Liver (tissue), 9 donors: Measurements from ENCODE around the gene C19orf12. TPM values are rescaled to one million over a fixed set of nuclear protein-coding genes. Genes with fewer than 3 reads are reported as not detected.

Experiments used
- DNase-seq: peaks from one replicate; pipeline ENCODE4 v3.0.0-alpha.2; 2017; ENCODE audit warnings: low spot score
- H3K27ac ChIP-seq, 2 donors: one replicate each; pipeline ENCODE4 v1.7.0; 2013; ENCODE audit warnings: inconsistent platforms in 2 of 2, low read length in 2 of 2, control low read depth in 1 of 2, low read depth in 1 of 2, mild to moderate bottlenecking in 1 of 2
- H3K27me3 ChIP-seq, 4 donors: one replicate each; pipeline versions ENCODE4 v1.6.1 to v1.7.0; 2013; ENCODE audit warnings: low read length in 3 of 4, inconsistent platforms in 1 of 4, mild to moderate bottlenecking in 1 of 4, moderate library complexity in 1 of 4; ENCODE audit not compliant: control insufficient read depth in 4 of 4, insufficient read depth in 4 of 4
- H3K36me3 ChIP-seq, 4 donors: one replicate each; pipeline versions ENCODE4 v1.6.1 to v1.7.0; 2013; ENCODE audit warnings: low read length in 3 of 4, mild to moderate bottlenecking in 3 of 4, low read depth in 1 of 4, moderate library complexity in 1 of 4; ENCODE audit not compliant: control insufficient read depth in 4 of 4, insufficient read depth in 3 of 4
- H3K4me1 ChIP-seq, 4 donors: one replicate each; pipeline versions ENCODE4 v1.6.1 to v1.7.0; 2013; ENCODE audit warnings: low read length in 3 of 4, mild to moderate bottlenecking in 3 of 4, moderate library complexity in 1 of 4; ENCODE audit not compliant: control insufficient read depth in 4 of 4, insufficient read depth in 4 of 4
- H3K4me3 ChIP-seq, 3 donors: one replicate each; pipeline versions ENCODE4 v1.6.1 to v1.7.0; 2013; ENCODE audit warnings: low read length in 3 of 3, control low read depth in 1 of 3, low read depth in 1 of 3, mild to moderate bottlenecking in 1 of 3
- H3K9ac ChIP-seq, 2 donors: one replicate each; pipeline ENCODE4 v1.7.0; 2013; ENCODE audit warnings: low read length in 2 of 2, mild to moderate bottlenecking in 2 of 2, moderate library complexity in 2 of 2, control low read depth in 1 of 2, low read depth in 1 of 2
- H3K9me3 ChIP-seq, 4 donors: one replicate each; pipeline versions ENCODE4 v1.6.1 to v1.7.0; 2013; ENCODE audit warnings: low read length in 3 of 4; ENCODE audit not compliant: control insufficient read depth in 4 of 4
- HNF4A ChIP-seq, 2 donors: conservative IDR thresholded peaks; 2 replicates each; pipeline ENCODE4 v1.6.1; 2016; ENCODE audit warnings: antibody characterized with exemption in 2 of 2, mild to moderate bottlenecking in 2 of 2
- HNF4G ChIP-seq: IDR thresholded peaks from 2 replicates; pipeline ENCODE4 v1.6.1; 2016; ENCODE audit warnings: antibody characterized with exemption
- JUND ChIP-seq, 2 donors: IDR thresholded peaks; 2 replicates each; pipeline ENCODE4 v1.6.1; 2016; ENCODE audit warnings: antibody characterized with exemption in 2 of 2
- RAD21 ChIP-seq, 2 donors: IDR thresholded peaks; 2 replicates each; pipeline ENCODE4 v1.6.1; 2016; ENCODE audit warnings: antibody characterized with exemption in 2 of 2, mild to moderate bottlenecking in 2 of 2
- WGBS: extraction: QIAGEN DNeasy Blood & Tissue Kit; methylation state at CpG from one replicate; pipeline ENCODE4 v1.1.7; 2013; 5-methylcytosine and 5-hydroxymethylcytosine counted together
- polyA plus RNA-seq, 2 donors: library from polyadenylated mRNA; stranded (reverse) in 1 of 2; unstranded in 1 of 2; fragments of 200-250 nt in 1 of 2; fragments of >200 nt in 1 of 2; fragmentation: Nextera tagmentation in 1 of 2; extraction: Ambion mirVana in 1 of 2; gene quantifications; one replicate each; pipeline versions ENCODE4 v1.2.1 to v1.2.3, GENCODE V29; 2013 to 2015
- total RNA-seq, 2 donors: library from RNA; depleted of rRNA; stranded (reverse); fragments of >200 nt; gene quantifications; one replicate each; pipeline ENCODE4 v1.2.3, GENCODE V29; 2014
- TF ChIP-seq, protein P1 (sequence below): IDR thresholded peaks from 2 replicates; pipeline ENCODE4 v1.6.1; 2016; ENCODE audit warnings: antibody characterized with exemption
- TF ChIP-seq, protein P2 (sequence below): fragments of 150-350 bp; IDR thresholded peaks from 2 replicates; pipeline ENCODE4 v1.5.1; 2017; ENCODE audit warnings: improper control_type of control experiment, low read depth, low read length; ENCODE audit not compliant: missing input control
- donor health status: healthy.
- donor health status: healthy.
- donor health status: healthy.
- donor health status: healthy.
- donor health status: healthy.

Gene C19orf12
- total and polyA plus RNA-seq, 4 donors: 21.2 to 82.8 (median 40.1) TPM

DNA sequence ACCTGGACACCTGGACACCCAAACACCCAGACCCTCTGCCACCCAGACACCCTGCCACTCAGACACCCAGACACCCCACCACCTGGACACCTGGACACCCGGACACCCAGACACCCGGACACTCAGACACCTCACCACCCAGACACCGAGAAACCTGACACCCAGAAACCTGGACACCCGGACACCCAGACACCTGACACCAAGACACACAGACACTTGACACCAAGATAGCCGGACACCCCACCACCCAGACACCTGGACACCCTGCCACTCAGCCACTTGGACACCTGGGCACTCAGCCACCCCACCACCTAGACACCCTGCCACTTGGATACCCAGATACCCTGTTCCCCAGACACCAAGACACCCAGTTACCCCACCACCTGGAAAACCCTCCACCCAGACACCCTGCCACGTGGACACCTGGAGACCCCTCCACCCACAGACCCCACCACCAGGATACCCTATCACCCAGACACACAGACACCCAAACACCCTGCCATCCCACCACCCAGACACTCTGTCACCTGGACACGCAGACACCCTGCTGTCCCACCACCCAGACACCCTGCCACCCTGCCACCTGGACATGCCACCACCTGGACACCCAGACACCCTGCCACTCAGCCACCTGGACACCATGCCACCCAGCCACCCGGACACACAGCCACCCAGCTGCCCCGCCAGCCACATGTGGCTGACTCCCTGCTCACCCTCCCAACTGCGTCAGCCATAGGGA, 17.4 kb downstream of the C19orf12 start:
- 93% methylated on average over 8 of the region's 10 CpGs for WGBS
- H3K4me3 ChIP-seq: no peak overlapping the region
- TF ChIP-seq, protein P1, sequence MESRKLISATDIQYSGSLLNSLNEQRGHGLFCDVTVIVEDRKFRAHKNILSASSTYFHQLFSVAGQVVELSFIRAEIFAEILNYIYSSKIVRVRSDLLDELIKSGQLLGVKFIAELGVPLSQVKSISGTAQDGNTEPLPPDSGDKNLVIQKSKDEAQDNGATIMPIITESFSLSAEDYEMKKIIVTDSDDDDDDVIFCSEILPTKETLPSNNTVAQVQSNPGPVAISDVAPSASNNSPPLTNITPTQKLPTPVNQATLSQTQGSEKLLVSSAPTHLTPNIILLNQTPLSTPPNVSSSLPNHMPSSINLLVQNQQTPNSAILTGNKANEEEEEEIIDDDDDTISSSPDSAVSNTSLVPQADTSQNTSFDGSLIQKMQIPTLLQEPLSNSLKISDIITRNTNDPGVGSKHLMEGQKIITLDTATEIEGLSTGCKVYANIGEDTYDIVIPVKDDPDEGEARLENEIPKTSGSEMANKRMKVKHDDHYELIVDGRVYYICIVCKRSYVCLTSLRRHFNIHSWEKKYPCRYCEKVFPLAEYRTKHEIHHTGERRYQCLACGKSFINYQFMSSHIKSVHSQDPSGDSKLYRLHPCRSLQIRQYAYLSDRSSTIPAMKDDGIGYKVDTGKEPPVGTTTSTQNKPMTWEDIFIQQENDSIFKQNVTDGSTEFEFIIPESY: no peak
- DNase-seq: no peak
- H3K27me3 ChIP-seq: no peaks in the 10 kb centered on the region
- no peaks in the 10 kb centered on the region for H3K9me3 ChIP-seq
- peaks cover 0 to 4% (median 2%) of the 10 kb centered on the region in 4 donors for H3K4me1 ChIP-seq
- H3K9ac ChIP-seq: no peak overlapping the region
- peaks cover 3 to 19% (median 7%) of the 10 kb centered on the region in 4 donors for H3K36me3 ChIP-seq
- H3K27ac ChIP-seq: no peak overlapping the region

DNA sequence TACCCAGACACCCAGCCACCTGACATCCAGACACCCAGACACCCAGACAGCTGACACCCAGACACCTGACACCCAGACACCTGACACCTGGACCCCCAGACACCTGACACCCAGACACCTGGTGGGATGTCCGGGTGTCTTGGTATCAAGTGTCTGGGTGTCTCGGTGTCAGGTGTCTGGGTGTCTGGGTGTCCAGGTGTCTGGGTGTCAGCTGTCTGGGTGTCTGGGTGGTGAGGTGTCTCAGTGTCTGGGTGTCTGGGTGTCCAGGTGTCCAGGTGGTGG, 18.6 kb downstream of the C19orf12 start:
- no peak overlapping the region for H3K4me3 ChIP-seq
- H3K9me3 ChIP-seq: no peaks in the 10 kb centered on the region
- H3K27me3 ChIP-seq: no peaks in the 10 kb centered on the region
- peaks cover 0 to 4% (median 2%) of the 10 kb centered on the region in 4 donors for H3K4me1 ChIP-seq
- no peak overlapping the region for H3K9ac ChIP-seq
- H3K27ac ChIP-seq: no peak overlapping the region
- peaks cover 0 to 8% (median 2%) of the 10 kb centered on the region in 4 donors for H3K36me3 ChIP-seq
- WGBS: 50% methylated on average over 2 of the region's 2 CpGs
- no peak for TF ChIP-seq HNF4G
- DNase-seq: no peak

DNA sequence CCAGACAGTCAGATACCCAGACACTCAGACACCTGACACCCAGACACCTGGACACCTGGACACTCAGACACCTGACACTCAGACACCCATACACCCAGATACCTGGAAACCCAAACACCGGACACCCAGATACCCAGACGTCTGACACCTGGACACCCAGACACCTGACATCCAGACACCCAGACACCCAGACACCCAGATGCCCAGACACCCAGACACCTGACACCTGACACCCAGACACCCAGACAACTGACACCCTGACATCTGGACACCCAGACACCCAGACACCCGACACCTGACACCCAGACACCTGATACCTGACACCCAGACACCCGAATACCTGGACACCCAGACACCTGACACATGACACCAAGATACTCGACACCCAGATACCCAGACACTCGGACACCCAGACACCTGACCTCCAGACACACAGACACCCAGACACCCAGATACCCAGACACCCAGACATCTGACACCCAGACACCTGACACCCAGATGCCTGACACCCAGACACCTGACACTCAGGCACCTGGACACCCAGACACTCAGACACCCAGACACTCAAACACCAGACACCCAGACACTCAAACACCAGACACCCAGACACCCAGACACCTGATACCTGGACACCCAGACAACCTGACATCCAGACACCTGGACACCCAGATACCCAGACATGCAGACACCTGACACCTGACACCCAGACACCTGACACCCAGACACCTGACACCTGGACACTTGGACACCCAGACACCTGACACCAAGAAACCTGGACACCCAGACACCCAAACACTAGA, 19.1 kb downstream of the C19orf12 start:
- WGBS: 93% methylated on average over 6 of the region's 6 CpGs
- Histone ChIP-seq H3K4me3 (no peak overlapping the region), H3K36me3 (peaks cover 0 to 2% (median 0%) of the 10 kb centered on the region in 4 donors), H3K4me1 (peaks cover 0 to 4% (median 2%) of the 10 kb centered on the region in 4 donors), H3K27me3 (no peaks in the 10 kb centered on the region), H3K9ac (no peak overlapping the region), H3K27ac (no peak overlapping the region), H3K9me3 (no peaks in the 10 kb centered on the region)
- no peak for DNase-seq
- TF ChIP-seq, protein P2, sequence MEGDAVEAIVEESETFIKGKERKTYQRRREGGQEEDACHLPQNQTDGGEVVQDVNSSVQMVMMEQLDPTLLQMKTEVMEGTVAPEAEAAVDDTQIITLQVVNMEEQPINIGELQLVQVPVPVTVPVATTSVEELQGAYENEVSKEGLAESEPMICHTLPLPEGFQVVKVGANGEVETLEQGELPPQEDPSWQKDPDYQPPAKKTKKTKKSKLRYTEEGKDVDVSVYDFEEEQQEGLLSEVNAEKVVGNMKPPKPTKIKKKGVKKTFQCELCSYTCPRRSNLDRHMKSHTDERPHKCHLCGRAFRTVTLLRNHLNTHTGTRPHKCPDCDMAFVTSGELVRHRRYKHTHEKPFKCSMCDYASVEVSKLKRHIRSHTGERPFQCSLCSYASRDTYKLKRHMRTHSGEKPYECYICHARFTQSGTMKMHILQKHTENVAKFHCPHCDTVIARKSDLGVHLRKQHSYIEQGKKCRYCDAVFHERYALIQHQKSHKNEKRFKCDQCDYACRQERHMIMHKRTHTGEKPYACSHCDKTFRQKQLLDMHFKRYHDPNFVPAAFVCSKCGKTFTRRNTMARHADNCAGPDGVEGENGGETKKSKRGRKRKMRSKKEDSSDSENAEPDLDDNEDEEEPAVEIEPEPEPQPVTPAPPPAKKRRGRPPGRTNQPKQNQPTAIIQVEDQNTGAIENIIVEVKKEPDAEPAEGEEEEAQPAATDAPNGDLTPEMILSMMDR: no peak
- TF ChIP-seq RAD21 (IDR thresholded peaks at IDR 0.05) (no peak), JUND (IDR thresholded peaks at IDR 0.05) (no peak), HNF4A (conservative IDR thresholded peaks at IDR 0.05) (no peak)
